Measurements from ENCODE around the gene PSMD12. TPM values are rescaled to one million over a fixed set of nuclear protein-coding genes. Genes with fewer than 3 reads are reported as not detected.
"Not testable (repeated sequence)": the region's sequence is repeated elsewhere in the genome, so short reads cannot be mapped to it uniquely, and the experiment has no call there.

PSMD12 gene
- total RNA-seq, 1 donor from 2014 or later, result 45.5 TPM

- intact Hi-C loops (cut with DNase I), result no loop called here
- DNase-seq (ENCODE audit: missing footprints) (no peak), ATAC-seq (no peak)
Measured at GRCh38 chr17:67365738-67366192, 612 bp downstream of the PSMD12 start.

- ATAC-seq (no peak), DNase-seq (ENCODE audit: missing footprints) (no peak)
- intact Hi-C loops (cut with DNase I), result no loop called here
Measured at GRCh38 chr17:67364847-67365737, 1.3 kb downstream of the PSMD12 start.

GRCh38 chr17:67362173-67362572, 4.2 kb downstream of the PSMD12 start:
- ATAC-seq (no peak), DNase-seq (ENCODE audit: missing footprints) (no peak)
- intact Hi-C loops (cut with DNase I), result no loop called here

- ATAC-seq (no peak), DNase-seq (ENCODE audit: missing footprints) (no peak)
- intact Hi-C loops (cut with DNase I), result no loop called here
Measured at GRCh38 chr17:67360880-67361279, 5.5 kb downstream of the PSMD12 start.

GRCh38 chr17:67359960-67360791, 6.2 kb downstream of the PSMD12 start:
- ATAC-seq, result peak; percentile 61
- no peak for DNase-seq (ENCODE audit: missing footprints)
- intact Hi-C loops (cut with DNase I), result no loop called here

GRCh38 chr17:67358612-67359011, 7.8 kb downstream of the PSMD12 start:
- ATAC-seq, result no peak
- DNase-seq (ENCODE audit: missing footprints), result no peak
- intact Hi-C loops (cut with DNase I), result no loop called here

GRCh38 chr17:67353929-67354574, 12.3 kb downstream of the PSMD12 start:
- intact Hi-C loops (cut with DNase I), result no loop called here
- DNase-seq (ENCODE audit: missing footprints) (no peak), ATAC-seq (no peak)

- ATAC-seq (no peak), DNase-seq (ENCODE audit: missing footprints) (no peak)
- intact Hi-C loops (cut with DNase I), result no loop called here
Measured at GRCh38 chr17:67353161-67353560, 13.2 kb downstream of the PSMD12 start.

GRCh38 chr17:67349420-67349819, 17.0 kb downstream of the PSMD12 start:
- ATAC-seq, result no peak

GRCh38 chr17:67347826-67348225, 18.6 kb downstream of the PSMD12 start:
- no peak for ATAC-seq
- intact Hi-C loops (cut with DNase I), result no loop called here
- DNase-seq (ENCODE audit: missing footprints), result no peak

More at GRCh38 chr17:67349420-67349819, 17.0 kb downstream of the PSMD12 start:
- intact Hi-C loops (cut with DNase I), result no loop called here
- no peak for DNase-seq (ENCODE audit: missing footprints)

- intact Hi-C loops (cut with DNase I), result no loop called here
- no peak for DNase-seq (ENCODE audit: missing footprints)
- no peak for ATAC-seq
Measured at GRCh38 chr17:67343237-67343636, 23.1 kb downstream of the PSMD12 start.

GRCh38 chr17:67338353-67338752, 28.0 kb downstream of the PSMD12 start:
- intact Hi-C loops (cut with DNase I); ATAC-seq; DNase-seq (ENCODE audit: missing footprints): not testable (repeated sequence)

GRCh38 chr17:67336859-67337258, 29.5 kb downstream of the PSMD12 start:
- no peak for ATAC-seq
- intact Hi-C loops (cut with DNase I), result no loop called here

GRCh38 chr17:67335245-67335835, 31.0 kb downstream of the PSMD12 start:
- intact Hi-C loops (cut with DNase I), result no loop called here
- no peak for DNase-seq (ENCODE audit: missing footprints)
- ATAC-seq, result no peak

More at GRCh38 chr17:67336859-67337258, 29.5 kb downstream of the PSMD12 start:
- no peak for DNase-seq (ENCODE audit: missing footprints)

- intact Hi-C loops (cut with DNase I); DNase-seq (ENCODE audit: missing footprints); ATAC-seq: not testable (repeated sequence)
Measured at GRCh38 chr17:67332162-67332508, 34.2 kb downstream of the PSMD12 start.

GRCh38 chr17:67331381-67332161, 34.8 kb downstream of the PSMD12 start:
- DNase-seq (ENCODE audit: missing footprints); ATAC-seq; intact Hi-C loops (cut with DNase I): not testable (repeated sequence)

GRCh38 chr17:67328026-67328425, 38.4 kb downstream of the PSMD12 start:
- intact Hi-C loops (cut with DNase I), result no loop called here
- DNase-seq (ENCODE audit: missing footprints), result no peak
- ATAC-seq, result no peak
